GM12873 (cell line): ENCODE results near the gene VAPB.

Experiments
- CTCF ChIP-seq: IDR thresholded peaks from 2 replicates; pipeline ENCODE4 v1.5.1; 2012; ENCODE audit warnings: low read depth, mild to moderate bottlenecking, moderate library complexity, low read length, control low read depth; ENCODE audit not compliant: insufficient read depth; ENCODE audit errors: missing control alignments

The VAPB gene

GRCh38 chr20:58470336-58471192, 81.5 kb downstream of the VAPB start:
- no peak for TF ChIP-seq CTCF

GRCh38 chr20:58471193-58472164, 82.5 kb downstream of the VAPB start:
- TF ChIP-seq CTCF = no peak

GRCh38 chr20:58472273-58473018, 83.4 kb downstream of the VAPB start:
- no peak for TF ChIP-seq CTCF

- TF ChIP-seq CTCF = no peak
Measured at GRCh38 chr20:58473453-58474425, 84.7 kb downstream of the VAPB start.

GRCh38 chr20:58475466-58475865, 86.4 kb downstream of the VAPB start:
- no peak for TF ChIP-seq CTCF

- TF ChIP-seq CTCF = no peak
Measured at GRCh38 chr20:58478141-58478805, 89.2 kb downstream of the VAPB start.
